ENCODE data around the gene NUMA1. TPM values are rescaled to one million over a fixed set of nuclear protein-coding genes. Genes with fewer than 3 reads are reported as not detected.

NUMA1 gene
- total RNA-seq, 3 donors from 2014 or later: 173 to 301 (median 248) TPM

GRCh38 chr11:71988050-71988449 is 92.3 kb downstream of the NUMA1 start:
- Histone ChIP-seq H3K9me3 (no peaks in the 10 kb centered on the region), H3K4me1 (ENCODE audit: low read depth) (no peaks in the 10 kb centered on the region), H3K36me3 (ENCODE audit: low read depth) (no peaks in the 10 kb centered on the region), H3K4me3 (no peak overlapping the region)
- TF ChIP-seq CTCF (IDR thresholded peaks at IDR 0.05): no peak
- ATAC-seq (no peak), DNase-seq (no peak)
- intact Hi-C loops (cut with DNase I, micrococcal nuclease): no loop called here

GRCh38 chr11:71987521-71987920 is 92.8 kb downstream of the NUMA1 start:
- ATAC-seq: no peak
- no peak for DNase-seq
- TF ChIP-seq CTCF (IDR thresholded peaks at IDR 0.05): no peak
- Histone ChIP-seq H3K9me3 (no peaks in the 10 kb centered on the region), H3K4me1 (ENCODE audit: low read depth) (no peaks in the 10 kb centered on the region), H3K36me3 (ENCODE audit: low read depth) (no peaks in the 10 kb centered on the region), H3K4me3 (no peak overlapping the region)
- intact Hi-C loops (cut with DNase I, micrococcal nuclease): no loop called here

- Histone ChIP-seq H3K4me1 (ENCODE audit: low read depth) (no peaks in the 10 kb centered on the region), H3K4me3 (no peak overlapping the region), H3K36me3 (ENCODE audit: low read depth) (no peaks in the 10 kb centered on the region), H3K9me3 (no peaks in the 10 kb centered on the region)
- intact Hi-C loops (cut with DNase I, micrococcal nuclease): no loop called here
- peak; percentile 23 for ATAC-seq
- no peak for DNase-seq
- no peak for TF ChIP-seq CTCF (IDR thresholded peaks at IDR 0.05)
These were observed 94.2 kb downstream of the NUMA1 start for GRCh38 chr11:71986131-71986530.

GRCh38 chr11:71979602-71980001 is 100.7 kb downstream of the NUMA1 start:
- no peak for ATAC-seq
- no peaks in the 10 kb centered on the region for H3K9me3 ChIP-seq
- TF ChIP-seq CTCF (IDR thresholded peaks at IDR 0.05): no peak
- H3K4me3 ChIP-seq: no peak overlapping the region
- H3K36me3 ChIP-seq (ENCODE audit: low read depth): no peaks in the 10 kb centered on the region
- H3K4me1 ChIP-seq (ENCODE audit: low read depth): no peaks in the 10 kb centered on the region
- no peak for DNase-seq
- intact Hi-C loops (cut with DNase I, micrococcal nuclease): no loop called here

GRCh38 chr11:71979094-71979493 is 101.2 kb downstream of the NUMA1 start:
- DNase-seq (no peak), ATAC-seq (no peak)
- Histone ChIP-seq H3K9me3 (no peaks in the 10 kb centered on the region), H3K36me3 (ENCODE audit: low read depth) (no peaks in the 10 kb centered on the region), H3K4me3 (no peak overlapping the region), H3K4me1 (ENCODE audit: low read depth) (no peaks in the 10 kb centered on the region)
- intact Hi-C loops (cut with DNase I, micrococcal nuclease): no loop called here
- no peak for TF ChIP-seq CTCF (IDR thresholded peaks at IDR 0.05)

GRCh38 chr11:71977743-71978418 is 102.5 kb downstream of the NUMA1 start:
- peak; percentile 31 for TF ChIP-seq CTCF (IDR thresholded peaks at IDR 0.05)
- Histone ChIP-seq H3K4me3 (no peak overlapping the region), H3K9me3 (no peaks in the 10 kb centered on the region), H3K36me3 (ENCODE audit: low read depth) (no peaks in the 10 kb centered on the region), H3K4me1 (ENCODE audit: low read depth) (no peaks in the 10 kb centered on the region)
- DNase-seq (peak in 1 of 3 donors; percentile 87), ATAC-seq (peak; percentile 81)
- intact Hi-C loops (cut with DNase I, micrococcal nuclease): no loop called here

Measured in mucosa of descending colon (tissue), 3 donors.